ENCODE results near the gene CCDC110.

DNA sequence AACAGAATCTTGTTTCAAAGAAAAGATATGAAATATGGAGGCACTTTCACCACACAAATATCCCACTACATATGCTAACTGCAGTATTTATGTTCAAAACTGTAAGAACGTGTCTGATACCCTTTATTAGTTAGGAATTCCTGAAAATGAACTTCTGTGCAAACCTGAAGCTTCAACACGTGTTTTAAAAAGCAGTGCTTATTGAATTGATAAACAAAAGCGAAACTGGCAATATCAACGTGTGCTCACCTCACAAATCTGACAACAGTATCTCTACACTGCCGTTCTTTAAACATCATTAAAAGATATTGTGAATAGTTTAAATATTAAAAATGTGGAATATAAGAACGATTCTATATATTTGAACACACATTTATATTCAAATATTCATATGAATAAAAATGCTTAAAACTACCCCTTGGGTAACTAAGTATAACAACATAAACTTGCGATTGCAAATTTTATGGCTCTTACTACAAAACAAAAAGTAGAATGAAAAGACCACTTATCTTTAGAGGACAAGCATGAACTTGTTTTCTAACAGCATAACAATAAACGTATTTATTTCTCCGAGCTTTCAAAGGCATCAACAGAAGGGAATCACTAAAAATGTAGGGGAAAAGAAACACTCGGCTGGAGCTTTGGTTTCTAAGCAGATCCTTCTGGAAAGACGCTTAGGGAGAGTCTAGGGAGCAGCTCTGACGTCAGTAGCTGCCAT, 76.1 kb downstream of the CCDC110 start, which contains the start of gene LRP2BP:
- TF ChIP-seq, protein P1, sequence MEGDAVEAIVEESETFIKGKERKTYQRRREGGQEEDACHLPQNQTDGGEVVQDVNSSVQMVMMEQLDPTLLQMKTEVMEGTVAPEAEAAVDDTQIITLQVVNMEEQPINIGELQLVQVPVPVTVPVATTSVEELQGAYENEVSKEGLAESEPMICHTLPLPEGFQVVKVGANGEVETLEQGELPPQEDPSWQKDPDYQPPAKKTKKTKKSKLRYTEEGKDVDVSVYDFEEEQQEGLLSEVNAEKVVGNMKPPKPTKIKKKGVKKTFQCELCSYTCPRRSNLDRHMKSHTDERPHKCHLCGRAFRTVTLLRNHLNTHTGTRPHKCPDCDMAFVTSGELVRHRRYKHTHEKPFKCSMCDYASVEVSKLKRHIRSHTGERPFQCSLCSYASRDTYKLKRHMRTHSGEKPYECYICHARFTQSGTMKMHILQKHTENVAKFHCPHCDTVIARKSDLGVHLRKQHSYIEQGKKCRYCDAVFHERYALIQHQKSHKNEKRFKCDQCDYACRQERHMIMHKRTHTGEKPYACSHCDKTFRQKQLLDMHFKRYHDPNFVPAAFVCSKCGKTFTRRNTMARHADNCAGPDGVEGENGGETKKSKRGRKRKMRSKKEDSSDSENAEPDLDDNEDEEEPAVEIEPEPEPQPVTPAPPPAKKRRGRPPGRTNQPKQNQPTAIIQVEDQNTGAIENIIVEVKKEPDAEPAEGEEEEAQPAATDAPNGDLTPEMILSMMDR (IDR thresholded peaks at IDR 0.05), result no peak
- TF ChIP-seq, protein P2, sequence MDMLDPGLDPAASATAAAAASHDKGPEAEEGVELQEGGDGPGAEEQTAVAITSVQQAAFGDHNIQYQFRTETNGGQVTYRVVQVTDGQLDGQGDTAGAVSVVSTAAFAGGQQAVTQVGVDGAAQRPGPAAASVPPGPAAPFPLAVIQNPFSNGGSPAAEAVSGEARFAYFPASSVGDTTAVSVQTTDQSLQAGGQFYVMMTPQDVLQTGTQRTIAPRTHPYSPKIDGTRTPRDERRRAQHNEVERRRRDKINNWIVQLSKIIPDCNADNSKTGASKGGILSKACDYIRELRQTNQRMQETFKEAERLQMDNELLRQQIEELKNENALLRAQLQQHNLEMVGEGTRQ (CRISPR knock-in tag; IDR thresholded peaks at IDR 0.05), result no peak
- TF ChIP-seq GABPB1 (CRISPR knock-in tag; IDR thresholded peaks at IDR 0.05), result no peak
- TF ChIP-seq, protein P3, sequence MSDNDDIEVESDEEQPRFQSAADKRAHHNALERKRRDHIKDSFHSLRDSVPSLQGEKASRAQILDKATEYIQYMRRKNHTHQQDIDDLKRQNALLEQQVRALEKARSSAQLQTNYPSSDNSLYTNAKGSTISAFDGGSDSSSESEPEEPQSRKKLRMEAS (CRISPR knock-in tag; IDR thresholded peaks at IDR 0.05), result no peak
- no peak for TF ChIP-seq FOXJ3 (CRISPR knock-in tag; IDR thresholded peaks at IDR 0.05; ENCODE audit: borderline replicate concordance)
- TF ChIP-seq ZNF121 (CRISPR knock-in tag; IDR thresholded peaks at IDR 0.05), result no peak
- TF ChIP-seq, protein P4, sequence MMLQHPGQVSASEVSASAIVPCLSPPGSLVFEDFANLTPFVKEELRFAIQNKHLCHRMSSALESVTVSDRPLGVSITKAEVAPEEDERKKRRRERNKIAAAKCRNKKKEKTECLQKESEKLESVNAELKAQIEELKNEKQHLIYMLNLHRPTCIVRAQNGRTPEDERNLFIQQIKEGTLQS (CRISPR knock-in tag; conservative IDR thresholded peaks at IDR 0.05), result no peak
- TF ChIP-seq ETV6 (CRISPR knock-in tag; IDR thresholded peaks at IDR 0.05), result no peak
- TF ChIP-seq, protein P5, sequence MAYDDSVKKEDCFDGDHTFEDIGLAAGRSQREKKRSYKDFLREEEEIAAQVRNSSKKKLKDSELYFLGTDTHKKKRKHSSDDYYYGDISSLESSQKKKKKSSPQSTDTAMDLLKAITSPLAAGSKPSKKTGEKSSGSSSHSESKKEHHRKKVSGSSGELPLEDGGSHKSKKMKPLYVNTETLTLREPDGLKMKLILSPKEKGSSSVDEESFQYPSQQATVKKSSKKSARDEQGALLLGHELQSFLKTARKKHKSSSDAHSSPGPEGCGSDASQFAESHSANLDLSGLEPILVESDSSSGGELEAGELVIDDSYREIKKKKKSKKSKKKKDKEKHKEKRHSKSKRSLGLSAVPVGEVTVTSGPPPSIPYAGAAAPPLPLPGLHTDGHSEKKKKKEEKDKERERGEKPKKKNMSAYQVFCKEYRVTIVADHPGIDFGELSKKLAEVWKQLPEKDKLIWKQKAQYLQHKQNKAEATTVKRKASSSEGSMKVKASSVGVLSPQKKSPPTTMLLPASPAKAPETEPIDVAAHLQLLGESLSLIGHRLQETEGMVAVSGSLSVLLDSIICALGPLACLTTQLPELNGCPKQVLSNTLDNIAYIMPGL (CRISPR knock-in tag; IDR thresholded peaks at IDR 0.05), result no peak
